ENCODE data around the gene ACTN4.

Gene ACTN4

DNA sequence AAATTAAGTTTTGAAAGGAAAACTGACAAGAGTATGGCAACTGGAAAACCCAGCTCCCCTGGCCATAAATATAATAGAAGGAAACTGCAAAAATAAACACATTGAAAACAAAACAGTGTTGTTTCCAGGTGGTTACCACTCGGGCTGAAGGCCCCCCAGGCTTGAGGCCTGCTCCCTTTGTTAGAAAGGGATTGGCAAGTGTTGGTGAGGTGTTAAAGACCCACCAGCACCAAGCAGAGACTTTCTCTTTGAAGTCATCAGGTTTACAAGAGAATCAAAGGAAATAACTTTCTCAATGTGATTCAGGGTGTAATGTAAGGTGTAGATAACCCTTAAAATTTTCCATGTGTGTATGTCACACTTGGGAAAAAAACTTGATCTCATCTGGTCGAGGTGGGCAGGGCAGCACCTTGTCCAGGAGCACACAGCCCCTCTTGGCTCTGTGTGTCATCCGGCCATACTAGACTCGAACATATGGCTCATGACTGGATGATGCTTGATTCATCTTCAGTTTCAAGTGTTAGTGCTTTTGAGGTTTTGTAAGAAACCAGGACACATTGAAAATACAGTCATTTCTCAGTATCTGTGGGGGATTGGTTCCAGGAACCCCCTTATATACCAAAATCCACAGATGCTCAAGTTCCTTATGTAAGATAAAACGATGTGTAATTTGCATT, 7.8 kb downstream of the ACTN4 start:
- Histone ChIP-seq H3K4me3 (ENCODE audit: low read length) (peak overlapping the region; percentile 43), H3K27me3 (ENCODE audit: low read depth, low read length) (no peaks in the 10 kb centered on the region), H3K9ac (ENCODE audit: low read length) (peak overlapping the region; percentile 37; the same call in 1 of the 2 replicates), H4K20me1 (ENCODE audit: insufficient read depth, low read length) (peaks cover 86% of the 10 kb centered on the region), H3K27ac (ENCODE audit: low read length) (peak overlapping the region; percentile 76), H3K79me2 (ENCODE audit: low read length) (peaks cover 100% of the 10 kb centered on the region), H2AFZ (ENCODE audit: low read depth, low read length) (no peak overlapping the region), H3K4me2 (ENCODE audit: low read length) (peak overlapping the region; percentile 60), H3K4me1 (ENCODE audit: low read length) (peaks cover 64% of the 10 kb centered on the region), H3K36me3 (replicated peaks; ENCODE audit: low read depth, low read length) (peaks cover 48% of the 10 kb centered on the region), H3K9me3 (ENCODE audit: insufficient read depth, low read length) (no peaks in the 10 kb centered on the region)
- TF ChIP-seq EZH2phosphoT487 (IDR thresholded peaks at IDR 0.05; ENCODE audit: low read depth): no peak
- TF ChIP-seq, protein P1, sequence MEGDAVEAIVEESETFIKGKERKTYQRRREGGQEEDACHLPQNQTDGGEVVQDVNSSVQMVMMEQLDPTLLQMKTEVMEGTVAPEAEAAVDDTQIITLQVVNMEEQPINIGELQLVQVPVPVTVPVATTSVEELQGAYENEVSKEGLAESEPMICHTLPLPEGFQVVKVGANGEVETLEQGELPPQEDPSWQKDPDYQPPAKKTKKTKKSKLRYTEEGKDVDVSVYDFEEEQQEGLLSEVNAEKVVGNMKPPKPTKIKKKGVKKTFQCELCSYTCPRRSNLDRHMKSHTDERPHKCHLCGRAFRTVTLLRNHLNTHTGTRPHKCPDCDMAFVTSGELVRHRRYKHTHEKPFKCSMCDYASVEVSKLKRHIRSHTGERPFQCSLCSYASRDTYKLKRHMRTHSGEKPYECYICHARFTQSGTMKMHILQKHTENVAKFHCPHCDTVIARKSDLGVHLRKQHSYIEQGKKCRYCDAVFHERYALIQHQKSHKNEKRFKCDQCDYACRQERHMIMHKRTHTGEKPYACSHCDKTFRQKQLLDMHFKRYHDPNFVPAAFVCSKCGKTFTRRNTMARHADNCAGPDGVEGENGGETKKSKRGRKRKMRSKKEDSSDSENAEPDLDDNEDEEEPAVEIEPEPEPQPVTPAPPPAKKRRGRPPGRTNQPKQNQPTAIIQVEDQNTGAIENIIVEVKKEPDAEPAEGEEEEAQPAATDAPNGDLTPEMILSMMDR (IDR thresholded peaks at IDR 0.05; ENCODE audit: low read depth, low read length): no peak

- H4K20me1 ChIP-seq (ENCODE audit: insufficient read depth, low read length): peaks cover 85% of the 10 kb centered on the region
- peaks cover 100% of the 10 kb centered on the region for H3K79me2 ChIP-seq (ENCODE audit: low read length)
- H2AFZ ChIP-seq (ENCODE audit: low read depth, low read length): no peak overlapping the region
- no peak for TF ChIP-seq EZH2phosphoT487 (IDR thresholded peaks at IDR 0.05; ENCODE audit: low read depth)
- peak overlapping the region; percentile 60 for H3K4me2 ChIP-seq (ENCODE audit: low read length)
- H3K4me1 ChIP-seq (ENCODE audit: low read length): peaks cover 56% of the 10 kb centered on the region
- no peaks in the 10 kb centered on the region for H3K27me3 ChIP-seq (ENCODE audit: low read depth, low read length)
- no peaks in the 10 kb centered on the region for H3K9me3 ChIP-seq (ENCODE audit: insufficient read depth, low read length)
- H3K9ac ChIP-seq (ENCODE audit: low read length): peak overlapping the region; percentile 23; the same call in 1 of the 2 replicates
- H3K27ac ChIP-seq (ENCODE audit: low read length): peak overlapping the region; percentile 76
- H3K36me3 ChIP-seq (replicated peaks; ENCODE audit: low read depth, low read length): peaks cover 55% of the 10 kb centered on the region
- H3K4me3 ChIP-seq (ENCODE audit: low read length): peak overlapping the region; percentile 43
These were observed 8.9 kb downstream of the ACTN4 start for GRCh38 chr19:38656171-38656981.

DNA sequence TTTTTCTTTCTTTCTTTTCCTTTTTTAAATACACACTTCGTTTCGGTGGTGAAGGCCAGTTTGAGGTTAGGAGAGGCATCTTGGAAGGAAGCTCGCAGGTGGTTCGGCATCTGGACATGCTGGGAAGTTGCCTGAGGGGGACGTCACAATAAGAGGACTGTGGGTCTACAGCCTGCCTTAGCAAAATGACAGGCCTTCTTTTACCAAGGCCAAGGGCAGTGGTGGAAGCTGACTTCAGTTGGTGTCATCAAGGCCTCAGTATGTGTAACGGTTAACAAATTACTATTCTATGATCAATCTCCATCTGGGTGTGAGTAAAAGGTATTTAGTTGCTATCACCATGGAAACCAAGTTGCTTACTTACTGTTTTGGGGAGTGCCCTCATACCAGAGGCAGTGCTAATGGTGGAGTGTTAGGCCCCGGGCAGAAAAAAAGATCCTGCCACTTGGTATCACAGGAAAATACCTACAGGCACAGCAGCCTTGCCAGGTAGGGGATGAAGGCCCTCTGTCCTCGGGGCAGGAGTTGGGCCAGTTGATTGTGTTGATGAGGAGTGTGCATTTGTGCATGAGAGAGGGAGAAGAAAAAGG, 10.3 kb downstream of the ACTN4 start:
- peak overlapping the region; percentile 53 for H3K4me2 ChIP-seq (ENCODE audit: low read length)

DNA sequence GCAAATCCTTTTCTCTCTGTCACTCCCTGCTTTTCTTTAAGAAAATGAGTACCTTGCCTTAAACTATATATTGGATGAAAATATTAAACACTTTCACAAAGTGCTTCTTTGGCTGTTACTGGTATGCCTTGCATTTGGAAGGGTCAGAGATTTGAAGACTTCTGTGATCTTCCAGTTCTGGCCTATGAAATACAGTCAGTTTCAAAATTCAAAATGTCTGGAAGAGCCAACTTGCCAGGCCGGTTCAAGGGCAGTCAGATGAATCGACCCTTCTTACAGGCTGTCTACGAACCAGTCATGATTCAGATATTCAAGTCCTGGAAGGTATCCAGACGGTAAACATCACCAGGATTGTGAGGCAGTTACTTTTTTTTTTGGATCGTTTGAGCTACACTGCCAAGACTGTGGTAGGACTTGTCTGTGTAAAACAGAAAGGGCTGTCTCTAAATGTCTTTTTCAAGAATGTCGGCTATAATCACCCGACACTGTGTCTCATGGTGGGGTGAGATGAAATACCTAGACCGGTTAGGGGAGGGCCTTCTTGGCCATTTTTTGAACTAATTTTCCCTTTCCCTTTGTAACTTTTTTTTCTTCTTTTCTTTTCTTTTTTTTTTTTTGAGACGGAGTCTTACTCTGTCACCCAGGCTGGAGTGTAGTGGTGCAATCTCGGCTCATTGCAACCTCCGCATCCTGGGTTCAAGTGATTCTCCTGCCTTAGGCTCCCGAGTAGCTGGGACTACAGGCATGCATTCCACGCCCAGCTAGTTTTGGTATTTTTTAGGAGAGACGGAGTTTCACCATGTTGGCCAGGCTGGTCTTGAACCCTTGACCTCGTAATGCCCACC, 11.2 kb downstream of the ACTN4 start:
- Histone ChIP-seq H3K4me2 (ENCODE audit: low read length) (no peak overlapping the region), H3K4me3 (ENCODE audit: low read length) (no peak overlapping the region), H3K79me2 (ENCODE audit: low read length) (peaks cover 98% of the 10 kb centered on the region), H3K9ac (ENCODE audit: low read length) (no peak overlapping the region), H3K4me1 (ENCODE audit: low read length) (peaks cover 48% of the 10 kb centered on the region), H4K20me1 (ENCODE audit: insufficient read depth, low read length) (peaks cover 85% of the 10 kb centered on the region), H3K27me3 (ENCODE audit: low read depth, low read length) (no peaks in the 10 kb centered on the region), H3K9me3 (ENCODE audit: insufficient read depth, low read length) (no peaks in the 10 kb centered on the region), H3K27ac (ENCODE audit: low read length) (no peak overlapping the region), H3K36me3 (replicated peaks; ENCODE audit: low read depth, low read length) (peaks cover 53% of the 10 kb centered on the region), H2AFZ (ENCODE audit: low read depth, low read length) (no peak overlapping the region)
- TF ChIP-seq EZH2phosphoT487 (IDR thresholded peaks at IDR 0.05; ENCODE audit: low read depth): no peak
- TF ChIP-seq, protein P1 (IDR thresholded peaks at IDR 0.05; ENCODE audit: low read depth, low read length): no peak

More for the DNA sequence above, 10.3 kb downstream of the ACTN4 start:
- Histone ChIP-seq H3K27ac (ENCODE audit: low read length) (no peak overlapping the region), H4K20me1 (ENCODE audit: insufficient read depth, low read length) (peaks cover 83% of the 10 kb centered on the region), H3K9ac (ENCODE audit: low read length) (no peak overlapping the region; the same call in 1 of the 2 replicates), H3K27me3 (ENCODE audit: low read depth, low read length) (no peaks in the 10 kb centered on the region), H3K4me3 (ENCODE audit: low read length) (no peak overlapping the region), H2AFZ (ENCODE audit: low read depth, low read length) (no peak overlapping the region), H3K36me3 (replicated peaks; ENCODE audit: low read depth, low read length) (peaks cover 56% of the 10 kb centered on the region), H3K79me2 (ENCODE audit: low read length) (peaks cover 98% of the 10 kb centered on the region), H3K4me1 (ENCODE audit: low read length) (peaks cover 50% of the 10 kb centered on the region), H3K9me3 (ENCODE audit: insufficient read depth, low read length) (no peaks in the 10 kb centered on the region)
- TF ChIP-seq EZH2phosphoT487 (IDR thresholded peaks at IDR 0.05; ENCODE audit: low read depth): no peak
- TF ChIP-seq, protein P1 (IDR thresholded peaks at IDR 0.05; ENCODE audit: low read depth, low read length): no peak

Data from OCI-LY3 (cell line).